HL-60/S4 (cell line): ENCODE results near the gene FCN2.

Source experiments
- in situ Hi-C: fragments of 300-500 bp; cut with MboI; formaldehyde crosslinking; loops from 2 replicates; pipeline ENCODE4 v1.14.3; 2022; ENCODE audit warnings: low sequenced_read_pairs

Gene FCN2

GRCh38 chr9:134880484-134881312 lies at the start of gene FCN2:
Gene FCN2 (plus strand): TSS chr9:134880810. CDS start chr9:134880822, 12 bp downstream.
- in situ Hi-C loops: no loop called here

DNA sequence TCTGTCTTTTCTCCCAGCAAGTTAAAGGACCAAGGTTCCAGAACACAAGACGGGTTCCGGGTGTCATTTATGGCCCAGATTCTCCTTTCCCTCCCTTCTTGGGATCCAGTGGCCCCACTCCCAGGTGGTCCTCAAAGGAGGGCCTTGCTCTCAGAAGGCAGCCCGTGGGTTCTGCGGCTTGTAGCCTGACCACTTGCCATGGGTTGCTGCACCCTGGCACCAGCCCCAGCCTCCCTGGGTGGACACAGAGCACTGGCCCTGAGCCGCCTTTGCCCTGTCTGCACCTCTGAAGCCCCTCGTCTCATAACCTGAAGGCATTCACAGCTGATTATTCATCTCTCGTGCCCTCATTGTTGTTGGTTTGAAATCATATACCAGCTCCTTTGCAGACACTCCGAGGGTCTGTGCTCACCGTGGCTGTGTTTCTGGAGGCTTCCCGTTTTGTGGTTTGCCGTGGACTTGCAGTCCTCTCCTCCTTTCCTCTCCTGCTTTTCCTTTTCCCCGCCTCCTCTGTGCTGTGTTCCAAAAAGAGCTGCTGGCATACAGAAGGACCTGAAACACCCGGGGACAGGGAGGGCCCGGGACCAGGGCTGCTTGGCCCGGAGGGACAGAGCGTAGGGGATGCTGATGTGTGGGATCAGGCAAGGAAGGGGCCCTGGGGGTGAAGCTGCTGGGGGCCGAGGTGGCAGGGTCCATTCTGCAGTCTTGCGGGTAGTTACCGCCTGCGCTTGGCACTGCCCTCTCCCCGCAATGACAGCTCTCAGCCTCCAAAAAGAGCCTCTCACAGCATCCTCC lies 49.5 kb upstream of the FCN2 start:
- in situ Hi-C loops: no loop called here

DNA sequence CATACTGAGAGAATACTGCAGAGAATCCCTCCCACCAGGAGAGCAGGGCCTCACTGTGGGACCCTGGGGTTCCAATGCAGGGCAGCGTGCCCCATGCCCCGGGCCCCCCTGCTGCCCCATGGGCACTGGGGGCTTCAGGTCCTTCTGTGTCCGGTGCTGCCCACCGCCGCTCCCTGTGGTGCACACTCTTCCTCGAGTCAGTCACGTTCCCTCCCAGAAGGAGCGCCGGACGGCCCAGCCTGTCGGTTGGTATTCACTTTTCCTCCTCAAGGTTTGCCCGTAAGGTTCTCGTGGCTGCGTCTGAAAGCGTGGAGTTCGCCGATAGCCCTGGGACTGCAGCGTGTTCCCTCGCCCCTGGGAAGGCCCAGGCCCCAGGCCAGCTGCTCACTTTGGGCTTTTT lies 48.1 kb upstream of the FCN2 start:
- in situ Hi-C loops: no loop called here

DNA sequence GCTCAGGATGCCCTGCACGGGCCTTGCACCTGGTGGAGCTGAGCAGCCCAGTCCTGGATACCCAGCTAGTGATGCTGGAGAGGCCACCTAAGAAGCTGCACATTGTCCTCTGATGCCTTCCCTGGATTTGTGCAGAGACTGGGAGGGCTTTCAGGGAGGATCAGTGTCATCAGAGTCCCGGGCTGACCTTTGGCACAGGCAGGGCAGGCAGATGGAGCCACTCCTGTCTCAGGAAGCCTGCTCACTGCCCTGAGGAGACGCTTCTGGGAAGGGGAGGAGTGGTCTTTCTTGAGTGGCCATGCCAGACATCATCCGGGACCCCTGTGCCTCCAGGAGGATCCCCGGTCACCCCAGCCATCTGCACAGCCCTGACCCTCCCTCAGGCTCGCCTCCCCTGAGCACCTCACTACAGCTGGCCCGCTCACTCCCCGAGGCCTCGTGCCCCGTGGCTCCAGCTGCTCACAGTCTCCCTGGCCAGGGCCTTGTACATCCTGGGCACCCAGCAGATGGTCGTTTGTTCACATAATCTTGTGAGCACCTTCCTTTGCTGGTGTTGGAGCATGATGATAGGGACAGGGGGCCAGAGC lies 47.2 kb upstream of the FCN2 start:
- in situ Hi-C loops: no loop called here

DNA sequence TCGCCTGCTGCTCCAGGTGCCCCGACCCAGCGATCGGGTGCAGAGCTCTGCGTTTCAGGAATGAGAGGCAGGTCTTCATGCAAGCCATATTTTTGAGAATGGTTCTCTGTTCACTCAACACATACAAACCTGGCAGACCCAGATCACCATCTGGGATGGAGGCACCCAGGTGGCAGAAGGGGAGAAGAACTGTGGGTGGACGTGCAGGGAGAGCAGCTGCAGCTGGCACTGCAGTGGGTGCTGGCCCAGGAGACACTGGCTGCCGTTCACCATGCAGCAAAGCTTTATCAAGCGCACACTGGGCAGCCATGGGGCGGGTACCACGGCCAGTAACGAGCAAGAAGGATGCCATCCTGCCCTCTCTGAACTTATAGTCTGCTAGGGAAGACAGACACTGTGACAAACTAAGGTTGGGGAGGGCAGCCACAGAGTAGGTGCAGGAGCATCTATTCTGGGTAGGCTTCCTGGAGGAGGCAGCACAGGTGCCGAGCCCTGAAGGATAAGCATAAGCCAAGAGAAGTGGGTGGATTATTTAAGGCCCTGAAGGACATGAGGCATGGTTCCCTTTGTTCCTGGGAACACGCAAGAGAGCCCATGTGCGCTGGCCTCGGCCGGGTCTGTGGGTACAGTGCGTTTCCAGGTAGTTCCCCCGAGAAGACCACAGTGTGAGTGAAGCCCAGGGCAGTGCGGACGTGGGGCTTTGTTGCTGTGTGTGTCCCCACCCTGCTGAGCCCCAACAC lies 46.2 kb upstream of the FCN2 start:
- in situ Hi-C loops: no loop called here

- in situ Hi-C loops: no loop called here
Observed at GRCh38 chr9:134834957-134835419, 45.6 kb upstream of the FCN2 start.

GRCh38 chr9:134835448-134835847 lies 45.2 kb upstream of the FCN2 start:
- in situ Hi-C loops: no loop called here

DNA sequence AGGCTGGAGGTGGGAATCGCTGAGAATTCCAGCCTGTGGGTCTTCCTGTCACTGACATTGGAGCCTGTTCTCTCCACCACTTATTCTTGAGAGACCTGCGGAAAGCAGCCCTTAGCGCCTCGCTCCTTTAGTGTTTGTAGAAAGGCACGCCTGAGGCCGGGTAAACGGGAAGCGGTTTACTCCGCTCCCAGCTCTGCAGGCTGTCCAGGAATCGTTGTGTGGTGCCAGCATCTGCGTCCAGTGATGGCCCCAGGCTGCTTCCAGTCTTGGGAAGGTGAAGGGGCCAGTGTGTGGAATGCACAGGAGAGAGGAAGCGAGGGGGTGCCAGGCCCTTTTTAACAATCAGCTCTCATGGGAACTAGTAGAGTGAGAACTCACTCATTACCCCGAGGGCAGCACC lies 44.6 kb upstream of the FCN2 start:
- in situ Hi-C loops: no loop called here

DNA sequence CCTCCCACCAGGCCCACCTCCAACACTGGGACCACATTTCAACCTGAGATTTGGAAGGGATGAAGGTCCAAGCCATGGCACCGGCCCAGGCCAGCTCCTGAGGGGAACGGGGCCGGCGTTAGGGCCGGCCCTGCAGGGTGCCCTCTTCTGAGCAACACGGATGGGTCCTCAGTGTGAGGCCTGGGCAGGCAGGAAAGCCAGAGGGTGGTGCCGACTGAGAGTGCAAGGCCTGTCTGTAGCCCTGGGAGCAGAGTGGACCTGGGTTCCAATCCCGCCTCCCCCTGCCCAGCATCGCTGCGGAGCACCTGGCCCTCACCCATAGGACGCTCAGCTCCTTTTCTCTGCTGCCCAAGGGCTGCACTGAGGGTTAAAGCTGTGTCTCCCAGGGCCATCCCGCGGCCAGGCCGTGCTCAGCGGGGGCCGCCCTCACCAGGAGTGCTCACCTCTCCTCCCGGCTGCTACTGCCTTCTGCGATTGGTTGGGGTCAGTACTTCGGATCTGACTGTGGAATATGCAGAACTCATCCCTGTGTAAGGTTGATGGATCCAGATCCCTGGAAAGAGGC lies 44.1 kb upstream of the FCN2 start:
- in situ Hi-C loops: no loop called here

- in situ Hi-C loops: no loop called here
Observed at GRCh38 chr9:134837529-134837928, 43.1 kb upstream of the FCN2 start.

DNA sequence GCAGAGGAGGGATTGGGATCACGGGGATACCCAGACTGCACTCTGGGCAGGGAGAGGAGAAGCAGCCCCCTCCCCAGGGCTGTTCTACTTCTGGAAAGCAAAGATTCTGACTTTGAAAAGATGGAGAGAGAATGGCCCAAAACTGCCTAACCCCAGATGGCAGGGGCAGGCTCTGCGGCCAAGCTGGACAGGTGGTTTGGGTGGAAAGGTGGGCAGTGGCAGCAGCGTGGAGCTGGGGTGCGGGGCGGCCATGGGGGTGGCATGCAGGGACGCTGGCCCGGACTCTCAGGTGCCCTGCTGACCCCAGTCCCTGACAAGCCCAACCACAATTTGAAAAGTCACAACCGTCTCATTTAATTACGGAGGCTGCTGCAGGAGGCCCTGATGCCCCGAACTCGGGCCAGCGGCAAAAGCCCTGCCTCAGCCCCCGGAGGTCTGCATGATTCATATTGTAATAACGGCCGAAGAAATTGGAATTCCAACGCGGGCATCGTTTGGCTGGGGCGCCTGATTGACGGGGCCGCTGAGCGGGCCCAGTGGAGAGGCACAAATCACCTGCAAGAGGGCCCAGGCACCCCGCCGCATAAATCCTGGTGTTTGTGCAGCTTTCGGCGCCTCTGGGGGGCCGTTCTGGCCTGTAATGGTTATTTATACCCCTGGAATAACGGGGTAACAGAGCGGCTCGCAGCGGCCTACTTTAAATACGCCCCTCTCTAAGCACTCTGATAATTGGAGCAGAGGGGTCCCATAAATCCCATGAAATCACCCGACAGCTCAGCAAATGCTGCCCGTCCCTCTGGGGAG lies 41.8 kb upstream of the FCN2 start:
- in situ Hi-C loops: no loop called here

DNA sequence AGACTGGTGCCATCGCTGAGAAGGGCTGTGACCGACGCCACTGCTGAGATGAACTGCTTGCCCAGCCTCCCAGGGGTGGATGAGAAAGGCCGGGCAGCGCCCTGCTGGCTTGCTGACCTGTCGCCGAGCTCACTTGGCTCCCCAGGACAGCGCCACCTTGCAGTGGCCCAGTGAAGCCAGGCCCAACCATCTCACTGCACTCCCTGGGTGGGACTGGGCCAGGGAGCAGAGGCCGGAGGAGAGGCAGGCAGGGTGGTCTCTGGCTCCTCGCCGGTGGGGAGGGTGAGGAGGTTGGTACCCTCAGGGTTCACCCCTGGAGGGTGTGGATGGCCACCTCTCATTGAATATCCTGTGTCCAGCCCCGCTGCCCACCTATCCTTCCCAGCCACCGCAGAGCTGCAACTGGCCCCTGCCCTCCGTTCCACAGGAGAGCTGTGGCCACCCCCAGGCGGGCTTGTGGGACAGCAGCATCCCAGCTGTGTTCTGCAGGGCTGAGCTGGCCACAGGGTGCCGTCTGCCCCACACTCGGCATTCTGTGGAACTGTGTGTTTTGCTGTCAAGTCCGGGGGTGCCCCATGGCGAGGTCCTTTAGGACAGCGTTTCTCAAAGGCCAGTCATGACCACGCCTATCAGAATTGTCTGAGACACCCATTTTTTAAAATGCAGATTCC lies 41.0 kb upstream of the FCN2 start:
- in situ Hi-C loops: no loop called here

- in situ Hi-C loops: no loop called here
Observed at GRCh38 chr9:134840511-134840910, 40.1 kb upstream of the FCN2 start.

DNA sequence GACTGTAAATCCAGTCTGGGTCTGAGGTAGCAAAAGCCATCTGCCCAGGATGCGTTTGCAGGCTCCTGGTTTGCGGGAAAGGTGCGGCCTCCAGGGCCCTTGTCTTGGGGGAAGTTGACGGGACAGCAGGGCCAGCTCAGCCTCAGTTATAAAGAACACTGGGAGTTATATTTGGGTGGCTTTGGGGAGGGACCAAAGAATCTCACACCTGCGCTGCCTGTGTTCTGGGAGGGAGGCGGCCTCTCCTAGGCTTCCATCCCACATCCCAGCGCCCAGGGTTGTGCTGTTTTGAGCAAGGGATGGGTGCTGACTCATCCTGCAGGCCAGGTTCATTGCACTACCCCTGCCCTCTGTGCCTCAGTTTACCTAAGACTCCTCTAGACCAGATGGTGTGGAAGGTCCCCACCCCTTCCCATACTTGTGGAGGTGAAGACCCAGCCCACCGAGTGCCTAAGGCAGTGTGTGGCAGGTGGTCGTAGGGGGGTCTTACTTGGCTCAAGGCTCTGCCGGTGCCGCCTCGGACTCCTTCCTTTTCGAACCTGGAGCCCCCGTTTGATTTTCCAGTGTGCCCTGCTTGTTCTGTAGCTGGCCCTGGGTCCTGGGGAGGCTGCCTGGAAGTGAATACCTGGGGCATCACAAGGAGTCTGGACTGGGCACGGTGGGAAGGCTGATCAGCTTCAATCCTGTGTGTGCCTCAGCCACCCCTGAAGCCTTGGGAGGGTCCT lies 39.3 kb upstream of the FCN2 start:
- in situ Hi-C loops: no loop called here

DNA sequence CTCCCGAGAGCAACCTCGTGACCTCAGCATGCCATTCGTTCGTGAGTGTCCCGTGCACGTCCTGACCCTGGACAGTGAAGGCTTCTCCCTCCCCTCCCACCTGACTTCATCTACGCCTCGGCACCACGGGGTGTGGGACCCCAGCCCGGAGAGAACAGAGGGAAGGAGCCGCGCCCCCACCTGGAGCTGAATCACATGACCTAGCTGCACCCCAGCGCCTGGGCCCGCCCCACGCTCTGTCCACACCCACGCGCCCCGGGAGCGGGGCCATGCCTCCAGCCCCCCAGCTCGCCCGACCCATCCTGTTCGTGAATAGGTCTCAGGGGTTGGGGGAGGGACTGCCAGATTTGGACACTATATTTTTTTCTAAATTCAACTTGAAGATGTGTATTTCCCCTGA lies 38.3 kb upstream of the FCN2 start:
- in situ Hi-C loops: no loop called here

DNA sequence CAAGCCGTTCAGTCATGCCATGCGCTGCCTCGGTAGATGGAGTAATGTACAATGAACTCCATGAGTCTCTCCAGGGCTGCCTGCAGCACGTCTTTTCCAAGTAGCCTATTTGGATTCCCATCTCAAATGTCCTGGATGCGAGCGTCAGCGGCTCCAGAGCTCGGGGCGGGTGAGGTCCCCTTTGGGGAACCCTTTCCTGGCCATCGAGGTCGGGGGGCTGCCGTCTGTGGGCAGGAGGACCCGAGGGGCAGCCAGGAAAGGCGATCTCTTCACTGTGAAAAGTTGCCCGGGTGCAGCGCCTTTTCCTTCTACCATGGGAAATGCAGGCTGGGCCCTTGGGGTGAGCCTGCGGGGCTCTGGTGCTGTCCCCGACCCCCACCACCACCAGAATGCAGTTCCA lies 36.9 kb upstream of the FCN2 start:
- in situ Hi-C loops: no loop called here

DNA sequence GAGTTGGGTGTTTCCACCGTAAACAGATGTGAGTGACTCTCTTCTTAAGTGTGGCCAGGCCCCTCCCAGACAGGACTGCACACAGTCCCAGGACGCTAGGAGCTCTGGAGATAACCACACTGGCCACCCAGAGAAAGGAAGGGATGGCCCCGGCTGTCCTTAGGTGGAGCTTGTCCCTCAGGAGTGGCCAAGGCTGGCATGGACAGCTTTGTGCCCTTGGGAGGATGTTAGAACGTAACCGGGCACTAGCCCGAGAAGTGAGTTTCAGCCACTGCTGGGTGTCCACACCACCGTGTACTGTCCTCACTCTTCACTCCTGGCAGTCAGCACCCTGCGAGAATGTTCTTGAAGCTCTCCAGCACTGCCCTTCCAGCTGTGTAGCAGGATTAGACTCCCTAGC lies 35.8 kb upstream of the FCN2 start:
- in situ Hi-C loops: no loop called here

- in situ Hi-C loops: no loop called here
Observed at GRCh38 chr9:134846187-134846586, 34.4 kb upstream of the FCN2 start.

DNA sequence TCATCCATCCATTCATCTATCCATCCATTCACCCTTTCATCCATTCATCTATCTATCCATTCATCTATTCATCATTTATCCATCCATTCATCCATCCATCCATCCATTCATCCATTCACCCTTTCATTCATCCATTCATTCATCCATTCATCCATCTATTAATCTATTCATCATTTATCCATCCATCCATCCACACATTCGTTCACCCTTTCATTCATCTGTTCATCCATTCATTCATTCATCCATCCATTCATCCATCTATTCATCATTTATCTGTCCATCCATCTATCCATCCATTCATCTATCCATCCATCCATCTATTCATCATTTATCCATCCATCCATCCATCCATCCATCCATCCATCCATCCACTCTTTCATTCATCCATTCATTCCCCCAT lies 33.9 kb upstream of the FCN2 start:
- in situ Hi-C loops: no loop called here
